HG02938 (cell line): ENCODE measurements around the gene ASMTL.
"Not testable (repeated sequence)": the region's sequence is repeated elsewhere in the genome, so short reads cannot be mapped to it uniquely, and the experiment has no call there.

Experiments
- ATAC-seq: cut with Tn5 transposase; IDR thresholded peaks from one replicate; pipeline ENCODE4 v1.9.1; 2021; ENCODE audit warnings: mild to moderate bottlenecking, moderate library complexity; ENCODE audit not compliant: unreplicated experiment

ASMTL gene

GRCh38 chrX:1462110-1462509, 9.4 kb upstream of the ASMTL start:
- no peak for ATAC-seq

GRCh38 chrX:1455948-1456280, 3.2 kb upstream of the ASMTL start:
- no peak for ATAC-seq

- peak; percentile 45 for ATAC-seq
Measured at GRCh38 chrX:1453951-1454785, 1.5 kb upstream of the ASMTL start.

GRCh38 chrX:1453395-1453783, 680 bp upstream of the ASMTL start:
- ATAC-seq = peak; percentile 6

- no peak for ATAC-seq
Measured at GRCh38 chrX:1451661-1452515, 821 bp downstream of the ASMTL start.

- ATAC-seq = no peak
Measured at GRCh38 chrX:1451251-1451660, 1.5 kb downstream of the ASMTL start.

- no peak for ATAC-seq
Measured at GRCh38 chrX:1450361-1451161, 2.1 kb downstream of the ASMTL start.

- no peak for ATAC-seq
Measured at GRCh38 chrX:1449823-1450149, 2.9 kb downstream of the ASMTL start.

- ATAC-seq = no peak
Measured at GRCh38 chrX:1449036-1449822, 3.5 kb downstream of the ASMTL start.

- ATAC-seq = not testable (repeated sequence)
Measured at GRCh38 chrX:1448573-1449001, 4.1 kb downstream of the ASMTL start.

GRCh38 chrX:1447969-1448572, 4.6 kb downstream of the ASMTL start:
- ATAC-seq = not testable (repeated sequence)

- ATAC-seq = not testable (repeated sequence)
Measured at GRCh38 chrX:1446984-1447968, 5.4 kb downstream of the ASMTL start.

- no peak for ATAC-seq
Measured at GRCh38 chrX:1444561-1445500, 7.9 kb downstream of the ASMTL start.

GRCh38 chrX:1443496-1444075, 9.1 kb downstream of the ASMTL start:
- ATAC-seq = no peak

- no peak for ATAC-seq
Measured at GRCh38 chrX:1442724-1443367, 9.9 kb downstream of the ASMTL start.

- no peak for ATAC-seq
Measured at GRCh38 chrX:1442016-1442665, 10.6 kb downstream of the ASMTL start.
